GM19468 (cell line): ENCODE results near the gene FAAH2.
"Not testable (repeated sequence)": the region's sequence is repeated elsewhere in the genome, so short reads cannot be mapped to it uniquely, and the experiment has no call there.

Experiments used
- ATAC-seq: cut with Tn5 transposase; IDR thresholded peaks from one replicate; pipeline ENCODE4 v1.9.1; 2021; ENCODE audit warnings: mild to moderate bottlenecking, moderate library complexity, moderate number of reproducible peaks; ENCODE audit not compliant: unreplicated experiment; ENCODE audit errors: extremely low read depth

The FAAH2 gene

GRCh38 chrX:57286507-57287251 lies at the start of gene FAAH2:
Gene FAAH2, plus strand, starts transcription at chrX:57286706. Its CDS starts 120 bp downstream, at chrX:57286826.
- peak; percentile 74 for ATAC-seq

GRCh38 chrX:57241967-57242366 lies 44.5 kb upstream of the FAAH2 start:
- no peak for ATAC-seq

- ATAC-seq = no peak
These were observed 34.5 kb upstream of the FAAH2 start for GRCh38 chrX:57251965-57252364.

GRCh38 chrX:57265126-57265525 lies 21.4 kb upstream of the FAAH2 start:
- ATAC-seq = no peak

GRCh38 chrX:57266275-57266674 lies 20.2 kb upstream of the FAAH2 start:
- ATAC-seq = no peak

- ATAC-seq = no peak
These were observed 19.6 kb upstream of the FAAH2 start for GRCh38 chrX:57266871-57267270.

- no peak for ATAC-seq
These were observed 19.2 kb upstream of the FAAH2 start for GRCh38 chrX:57267308-57267707.

- ATAC-seq = no peak
These were observed 15.5 kb upstream of the FAAH2 start for GRCh38 chrX:57270980-57271379.

GRCh38 chrX:57282568-57282967 lies 3.9 kb upstream of the FAAH2 start:
- no peak for ATAC-seq

- ATAC-seq = no peak
These were observed 1.5 kb upstream of the FAAH2 start for GRCh38 chrX:57285001-57285400.

GRCh38 chrX:57289089-57289488 lies 2.6 kb downstream of the FAAH2 start:
- no peak for ATAC-seq

GRCh38 chrX:57294961-57295360 lies 8.5 kb downstream of the FAAH2 start:
- no peak for ATAC-seq

GRCh38 chrX:57295679-57296078 lies 9.2 kb downstream of the FAAH2 start:
- ATAC-seq = not testable (repeated sequence)

GRCh38 chrX:57313583-57314215 lies 27.2 kb downstream of the FAAH2 start:
- ATAC-seq = no peak

- ATAC-seq = no peak
These were observed 42.5 kb downstream of the FAAH2 start for GRCh38 chrX:57329008-57329407.

GRCh38 chrX:57335790-57336189 lies 49.3 kb downstream of the FAAH2 start:
- not testable (repeated sequence) for ATAC-seq

GRCh38 chrX:57353472-57354132 lies 67.1 kb downstream of the FAAH2 start:
- no peak for ATAC-seq

- ATAC-seq = no peak
These were observed 77.6 kb downstream of the FAAH2 start for GRCh38 chrX:57364145-57364544.

- ATAC-seq = no peak
These were observed 79.9 kb downstream of the FAAH2 start for GRCh38 chrX:57366430-57366829.

- ATAC-seq = no peak
These were observed 81.1 kb downstream of the FAAH2 start for GRCh38 chrX:57367649-57368048.

- ATAC-seq = no peak
These were observed 81.7 kb downstream of the FAAH2 start for GRCh38 chrX:57368158-57368557.
